ENCODE measurements around the gene CELF5. TPM values are rescaled to one million over a fixed set of nuclear protein-coding genes. Genes with fewer than 3 reads are reported as not detected.
A peak's percentile ranks its signal among the peaks of the same experiment; 100 is the strongest.

CELF5 gene
- total RNA-seq, 1 experiment from 2014 or later = 7.7 TPM

DNA sequence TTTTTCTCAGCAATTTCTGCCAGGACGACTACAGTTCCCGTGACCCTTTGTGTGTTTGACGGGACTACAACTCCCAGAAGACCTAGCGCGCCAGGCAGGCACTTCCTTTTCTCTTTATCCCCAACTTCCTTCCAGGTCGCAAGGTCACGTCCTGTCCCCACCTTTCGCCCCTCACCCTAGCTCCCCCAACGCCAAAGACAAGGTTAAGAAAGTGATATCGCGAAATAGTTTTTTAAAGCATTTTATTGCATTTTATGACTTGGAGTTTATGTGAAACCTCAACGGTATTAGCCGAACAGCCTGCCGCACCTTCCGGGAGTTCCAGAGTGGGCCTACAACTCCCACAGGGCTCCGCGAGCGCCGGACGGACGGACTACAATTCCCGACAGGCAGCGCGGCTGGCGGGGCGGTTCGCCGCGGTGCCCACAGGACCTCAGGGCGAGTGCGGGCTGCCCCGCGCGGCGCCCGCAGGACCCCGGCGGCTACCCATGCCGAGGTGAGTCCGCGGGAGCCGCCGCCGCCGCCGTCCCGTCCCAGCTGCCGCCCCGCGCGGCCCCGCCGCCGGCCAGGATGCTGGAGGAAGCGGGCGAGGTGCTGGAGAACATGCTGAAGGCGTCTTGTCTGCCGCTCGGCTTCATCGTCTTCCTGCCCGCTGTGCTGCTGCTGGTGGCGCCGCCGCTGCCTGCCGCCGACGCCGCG lies 38.9 kb upstream of the CELF5 start, which contains the start of gene NCLN (continued):
- TF ChIP-seq ETV6 (CRISPR knock-in tag; IDR thresholded peaks at IDR 0.05) (peak; percentile 34; the same call in 1 of the 2 replicates), TP53 (CRISPR knock-in tag; IDR thresholded peaks at IDR 0.05) (no peak), GABPB1 (CRISPR knock-in tag; IDR thresholded peaks at IDR 0.05) (no peak), SMAD4 (CRISPR knock-in tag; IDR thresholded peaks at IDR 0.05) (no peak), NFE2L1 (CRISPR knock-in tag; IDR thresholded peaks at IDR 0.05) (no peak), ZNF219 (CRISPR knock-in tag; IDR thresholded peaks at IDR 0.05; ENCODE audit: borderline replicate concordance) (no peak), MXD4 (CRISPR knock-in tag; IDR thresholded peaks at IDR 0.05; ENCODE audit: borderline replicate concordance) (no peak), FOXP1 (CRISPR knock-in tag; IDR thresholded peaks at IDR 0.05; ENCODE audit: borderline replicate concordance) (peak; percentile 80), ELF4 (CRISPR knock-in tag; IDR thresholded peaks at IDR 0.05; ENCODE audit: low read depth) (no peak), NFYB (CRISPR knock-in tag; conservative IDR thresholded peaks at IDR 0.05; ENCODE audit: low read depth) (no peak), CREM (CRISPR knock-in tag; IDR thresholded peaks at IDR 0.05) (0 out of 2 replicates have a peak, but pooled peaks have one; percentile 57), TEAD4 (CRISPR knock-in tag; IDR thresholded peaks at IDR 0.05) (no peak), ZNF423 (CRISPR knock-in tag; IDR thresholded peaks at IDR 0.05) (no peak), OVOL2 (CRISPR knock-in tag; IDR thresholded peaks at IDR 0.05; ENCODE audit: borderline replicate concordance) (no peak), JUN (CRISPR knock-in tag; IDR thresholded peaks at IDR 0.05) (no peak)
- TF ChIP-seq, protein P1, sequence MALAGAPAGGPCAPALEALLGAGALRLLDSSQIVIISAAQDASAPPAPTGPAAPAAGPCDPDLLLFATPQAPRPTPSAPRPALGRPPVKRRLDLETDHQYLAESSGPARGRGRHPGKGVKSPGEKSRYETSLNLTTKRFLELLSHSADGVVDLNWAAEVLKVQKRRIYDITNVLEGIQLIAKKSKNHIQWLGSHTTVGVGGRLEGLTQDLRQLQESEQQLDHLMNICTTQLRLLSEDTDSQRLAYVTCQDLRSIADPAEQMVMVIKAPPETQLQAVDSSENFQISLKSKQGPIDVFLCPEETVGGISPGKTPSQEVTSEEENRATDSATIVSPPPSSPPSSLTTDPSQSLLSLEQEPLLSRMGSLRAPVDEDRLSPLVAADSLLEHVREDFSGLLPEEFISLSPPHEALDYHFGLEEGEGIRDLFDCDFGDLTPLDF (CRISPR knock-in tag; IDR thresholded peaks at IDR 0.05) = no peak
- TF ChIP-seq, protein P2, sequence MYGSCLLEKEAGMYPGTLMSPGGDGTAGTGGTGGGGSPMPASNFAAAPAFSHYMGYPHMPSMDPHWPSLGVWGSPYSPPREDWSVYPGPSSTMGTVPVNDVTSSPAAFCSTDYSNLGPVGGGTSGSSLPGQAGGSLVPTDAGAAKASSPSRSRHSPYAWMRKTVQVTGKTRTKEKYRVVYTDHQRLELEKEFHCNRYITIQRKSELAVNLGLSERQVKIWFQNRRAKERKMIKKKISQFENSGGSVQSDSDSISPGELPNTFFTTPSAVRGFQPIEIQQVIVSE (CRISPR knock-in tag; IDR thresholded peaks at IDR 0.05; ENCODE audit: borderline replicate concordance) = no peak
- TF ChIP-seq, protein P3, sequence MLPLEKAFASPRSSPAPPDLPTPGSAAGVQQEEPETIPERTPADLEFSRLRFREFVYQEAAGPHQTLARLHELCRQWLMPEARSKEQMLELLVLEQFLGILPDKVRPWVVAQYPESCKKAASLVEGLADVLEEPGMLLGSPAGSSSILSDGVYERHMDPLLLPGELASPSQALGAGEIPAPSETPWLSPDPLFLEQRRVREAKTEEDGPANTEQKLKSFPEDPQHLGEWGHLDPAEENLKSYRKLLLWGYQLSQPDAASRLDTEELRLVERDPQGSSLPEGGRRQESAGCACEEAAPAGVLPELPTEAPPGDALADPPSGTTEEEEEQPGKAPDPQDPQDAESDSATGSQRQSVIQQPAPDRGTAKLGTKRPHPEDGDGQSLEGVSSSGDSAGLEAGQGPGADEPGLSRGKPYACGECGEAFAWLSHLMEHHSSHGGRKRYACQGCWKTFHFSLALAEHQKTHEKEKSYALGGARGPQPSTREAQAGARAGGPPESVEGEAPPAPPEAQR (CRISPR knock-in tag; IDR thresholded peaks at IDR 0.05) = no peak
- TF ChIP-seq, protein P4, sequence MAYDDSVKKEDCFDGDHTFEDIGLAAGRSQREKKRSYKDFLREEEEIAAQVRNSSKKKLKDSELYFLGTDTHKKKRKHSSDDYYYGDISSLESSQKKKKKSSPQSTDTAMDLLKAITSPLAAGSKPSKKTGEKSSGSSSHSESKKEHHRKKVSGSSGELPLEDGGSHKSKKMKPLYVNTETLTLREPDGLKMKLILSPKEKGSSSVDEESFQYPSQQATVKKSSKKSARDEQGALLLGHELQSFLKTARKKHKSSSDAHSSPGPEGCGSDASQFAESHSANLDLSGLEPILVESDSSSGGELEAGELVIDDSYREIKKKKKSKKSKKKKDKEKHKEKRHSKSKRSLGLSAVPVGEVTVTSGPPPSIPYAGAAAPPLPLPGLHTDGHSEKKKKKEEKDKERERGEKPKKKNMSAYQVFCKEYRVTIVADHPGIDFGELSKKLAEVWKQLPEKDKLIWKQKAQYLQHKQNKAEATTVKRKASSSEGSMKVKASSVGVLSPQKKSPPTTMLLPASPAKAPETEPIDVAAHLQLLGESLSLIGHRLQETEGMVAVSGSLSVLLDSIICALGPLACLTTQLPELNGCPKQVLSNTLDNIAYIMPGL (CRISPR knock-in tag; IDR thresholded peaks at IDR 0.05) = no peak

DNA sequence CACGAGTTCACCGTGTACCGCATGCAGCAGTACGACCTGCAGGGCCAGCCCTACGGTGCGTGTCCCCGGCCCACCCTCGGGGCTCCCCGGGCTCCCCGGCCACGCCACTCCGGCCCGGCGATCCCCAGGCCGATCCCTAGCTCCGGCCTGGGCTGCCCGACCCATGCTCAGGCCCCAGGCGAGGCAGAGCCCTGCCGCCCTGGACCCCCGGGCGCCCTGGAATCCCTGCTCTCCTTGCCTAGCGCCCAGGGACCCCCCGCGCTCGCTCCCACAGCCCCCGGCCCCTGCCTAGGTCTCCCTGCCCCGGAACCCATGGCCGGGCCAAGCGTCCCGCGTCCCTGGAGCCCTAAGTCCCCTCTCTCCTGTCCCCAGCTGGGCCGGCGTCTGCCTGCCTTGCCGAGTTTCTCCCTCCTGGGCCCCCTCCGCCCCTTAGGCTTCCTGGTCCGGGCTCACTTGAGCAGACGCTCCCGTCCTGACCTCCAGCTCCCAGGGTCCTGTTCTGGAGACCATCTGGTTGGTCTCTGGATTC lies 38.2 kb upstream of the CELF5 start:
- H3K27me3 Mint-ChIP-seq (ENCODE audit: low read depth) = no peaks in the 10 kb centered on the region
- peak overlapping the region; percentile 79 for H3K27ac Mint-ChIP-seq
- ChIA-PET POLR2A (no interaction called here), CTCF (interaction anchor here (0.9 to 2.3 kb wide), 3 partner anchors 57 to 235 kb away, joined by 3 to 7 read pairs (median 3); no protein-coding TSS in a partner anchor)
- no peaks in the 10 kb centered on the region for H3K9me3 Mint-ChIP-seq
- H3K36me3 Mint-ChIP-seq = 0 out of 2 replicates have a peak, but pooled peaks cover 2% of the 10 kb centered on the region
- DNase-seq (ENCODE audit: low spot score) (no peak), ATAC-seq (peak; percentile 4)
- peak overlapping the region; percentile 89 for H3K4me3 Mint-ChIP-seq
- H3K4me1 Mint-ChIP-seq = peaks cover 20% of the 10 kb centered on the region
- TF ChIP-seq, protein P5, sequence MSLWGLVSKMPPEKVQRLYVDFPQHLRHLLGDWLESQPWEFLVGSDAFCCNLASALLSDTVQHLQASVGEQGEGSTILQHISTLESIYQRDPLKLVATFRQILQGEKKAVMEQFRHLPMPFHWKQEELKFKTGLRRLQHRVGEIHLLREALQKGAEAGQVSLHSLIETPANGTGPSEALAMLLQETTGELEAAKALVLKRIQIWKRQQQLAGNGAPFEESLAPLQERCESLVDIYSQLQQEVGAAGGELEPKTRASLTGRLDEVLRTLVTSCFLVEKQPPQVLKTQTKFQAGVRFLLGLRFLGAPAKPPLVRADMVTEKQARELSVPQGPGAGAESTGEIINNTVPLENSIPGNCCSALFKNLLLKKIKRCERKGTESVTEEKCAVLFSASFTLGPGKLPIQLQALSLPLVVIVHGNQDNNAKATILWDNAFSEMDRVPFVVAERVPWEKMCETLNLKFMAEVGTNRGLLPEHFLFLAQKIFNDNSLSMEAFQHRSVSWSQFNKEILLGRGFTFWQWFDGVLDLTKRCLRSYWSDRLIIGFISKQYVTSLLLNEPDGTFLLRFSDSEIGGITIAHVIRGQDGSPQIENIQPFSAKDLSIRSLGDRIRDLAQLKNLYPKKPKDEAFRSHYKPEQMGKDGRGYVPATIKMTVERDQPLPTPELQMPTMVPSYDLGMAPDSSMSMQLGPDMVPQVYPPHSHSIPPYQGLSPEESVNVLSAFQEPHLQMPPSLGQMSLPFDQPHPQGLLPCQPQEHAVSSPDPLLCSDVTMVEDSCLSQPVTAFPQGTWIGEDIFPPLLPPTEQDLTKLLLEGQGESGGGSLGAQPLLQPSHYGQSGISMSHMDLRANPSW (CRISPR knock-in tag; conservative IDR thresholded peaks at IDR 0.05; ENCODE audit: low read depth) = no peak
- TF ChIP-seq, protein P6, sequence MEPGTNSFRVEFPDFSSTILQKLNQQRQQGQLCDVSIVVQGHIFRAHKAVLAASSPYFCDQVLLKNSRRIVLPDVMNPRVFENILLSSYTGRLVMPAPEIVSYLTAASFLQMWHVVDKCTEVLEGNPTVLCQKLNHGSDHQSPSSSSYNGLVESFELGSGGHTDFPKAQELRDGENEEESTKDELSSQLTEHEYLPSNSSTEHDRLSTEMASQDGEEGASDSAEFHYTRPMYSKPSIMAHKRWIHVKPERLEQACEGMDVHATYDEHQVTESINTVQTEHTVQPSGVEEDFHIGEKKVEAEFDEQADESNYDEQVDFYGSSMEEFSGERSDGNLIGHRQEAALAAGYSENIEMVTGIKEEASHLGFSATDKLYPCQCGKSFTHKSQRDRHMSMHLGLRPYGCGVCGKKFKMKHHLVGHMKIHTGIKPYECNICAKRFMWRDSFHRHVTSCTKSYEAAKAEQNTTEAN (CRISPR knock-in tag; IDR thresholded peaks at IDR 0.05) = no peak
- no peak for TF ChIP-seq TEAD1 (CRISPR knock-in tag; IDR thresholded peaks at IDR 0.05)
- TF ChIP-seq, protein P7, sequence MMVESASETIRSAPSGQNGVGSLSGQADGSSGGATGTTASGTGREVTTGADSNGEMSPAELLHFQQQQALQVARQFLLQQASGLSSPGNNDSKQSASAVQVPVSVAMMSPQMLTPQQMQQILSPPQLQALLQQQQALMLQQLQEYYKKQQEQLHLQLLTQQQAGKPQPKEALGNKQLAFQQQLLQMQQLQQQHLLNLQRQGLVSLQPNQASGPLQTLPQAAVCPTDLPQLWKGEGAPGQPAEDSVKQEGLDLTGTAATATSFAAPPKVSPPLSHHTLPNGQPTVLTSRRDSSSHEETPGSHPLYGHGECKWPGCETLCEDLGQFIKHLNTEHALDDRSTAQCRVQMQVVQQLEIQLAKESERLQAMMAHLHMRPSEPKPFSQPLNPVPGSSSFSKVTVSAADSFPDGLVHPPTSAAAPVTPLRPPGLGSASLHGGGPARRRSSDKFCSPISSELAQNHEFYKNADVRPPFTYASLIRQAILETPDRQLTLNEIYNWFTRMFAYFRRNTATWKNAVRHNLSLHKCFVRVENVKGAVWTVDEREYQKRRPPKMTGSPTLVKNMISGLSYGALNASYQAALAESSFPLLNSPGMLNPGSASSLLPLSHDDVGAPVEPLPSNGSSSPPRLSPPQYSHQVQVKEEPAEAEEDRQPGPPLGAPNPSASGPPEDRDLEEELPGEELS (CRISPR knock-in tag; IDR thresholded peaks at IDR 0.05) = 0 out of 2 replicates have a peak, but pooled peaks have one; percentile 89
- no peak for TF ChIP-seq CREB1 (CRISPR knock-in tag; IDR thresholded peaks at IDR 0.05)
